Esophagus mucosa (tissue), 1 donor: ENCODE data around the gene BRSK1. TPM values are rescaled to one million over a fixed set of nuclear protein-coding genes. Genes with fewer than 3 reads are reported as not detected.
"Not testable (repeated sequence)": the region's sequence is repeated elsewhere in the genome, so short reads cannot be mapped to it uniquely, and the experiment has no call there.

Experiments used
- ATAC-seq: fragments of 200-7000 bp; cut with Tn5 transposase; one replicate; pipeline ENCODE4 v1.9.1; 2020
- total RNA-seq: library from RNA; stranded (reverse); gene quantifications from one replicate; pipeline ENCODE4 v1.2.4, GENCODE V29; 2023
- donor health status: DM: yes; HTN: yes; CAD: no.

The BRSK1 gene
- total RNA-seq, 1 donor from 2014 or later: 0.28 TPM

- ATAC-seq: not testable (repeated sequence)
These were observed 46.0 kb downstream of the BRSK1 start for GRCh38 chr19:55329791-55330190.

- ATAC-seq: no peak
These were observed 50.1 kb downstream of the BRSK1 start for GRCh38 chr19:55333870-55334269.

- no peak for ATAC-seq
These were observed 52.3 kb downstream of the BRSK1 start for GRCh38 chr19:55336101-55336500.

- peak; percentile 91 for ATAC-seq
These were observed 55.5 kb downstream of the BRSK1 start, which contains the start of gene KMT5C for GRCh38 chr19:55339105-55339888. KMT5C (plus strand) TSS chr19:55339876; CDS start chr19:55341937, 2,061 bp downstream.

- ATAC-seq: peak; percentile 2
These were observed 56.3 kb downstream of the BRSK1 start for GRCh38 chr19:55339889-55340783.

GRCh38 chr19:55340784-55341147 lies 57.0 kb downstream of the BRSK1 start:
- no peak for ATAC-seq

- ATAC-seq: no peak
These were observed 57.4 kb downstream of the BRSK1 start for GRCh38 chr19:55341171-55341588.

- no peak for ATAC-seq
These were observed 58.1 kb downstream of the BRSK1 start for GRCh38 chr19:55341595-55342531.

- ATAC-seq: no peak
These were observed 60.6 kb downstream of the BRSK1 start for GRCh38 chr19:55344444-55344843.

- no peak for ATAC-seq
These were observed 61.5 kb downstream of the BRSK1 start for GRCh38 chr19:55345101-55345817.

- ATAC-seq: peak; percentile 2
These were observed 62.3 kb downstream of the BRSK1 start for GRCh38 chr19:55345818-55346724.

GRCh38 chr19:55346725-55347441 lies 63.1 kb downstream of the BRSK1 start:
- no peak for ATAC-seq

GRCh38 chr19:55347442-55348009 lies 63.7 kb downstream of the BRSK1 start:
- ATAC-seq: no peak

GRCh38 chr19:55348317-55349034 lies 64.7 kb downstream of the BRSK1 start:
- ATAC-seq: no peak

- ATAC-seq: no peak
These were observed 67.0 kb downstream of the BRSK1 start for GRCh38 chr19:55350620-55351315.

GRCh38 chr19:55352040-55352439 lies 68.2 kb downstream of the BRSK1 start:
- ATAC-seq: peak; percentile 35

GRCh38 chr19:55352549-55353145 lies 68.8 kb downstream of the BRSK1 start:
- ATAC-seq: no peak

- ATAC-seq: no peak
These were observed 69.6 kb downstream of the BRSK1 start for GRCh38 chr19:55353356-55353802.
